ENCODE data around the gene COMMD10.
A peak's percentile ranks its signal among the peaks of the same experiment; 100 is the strongest.
"Not testable (repeated sequence)": the region's sequence is repeated elsewhere in the genome, so short reads cannot be mapped to it uniquely, and the experiment has no call there.

COMMD10 gene

DNA sequence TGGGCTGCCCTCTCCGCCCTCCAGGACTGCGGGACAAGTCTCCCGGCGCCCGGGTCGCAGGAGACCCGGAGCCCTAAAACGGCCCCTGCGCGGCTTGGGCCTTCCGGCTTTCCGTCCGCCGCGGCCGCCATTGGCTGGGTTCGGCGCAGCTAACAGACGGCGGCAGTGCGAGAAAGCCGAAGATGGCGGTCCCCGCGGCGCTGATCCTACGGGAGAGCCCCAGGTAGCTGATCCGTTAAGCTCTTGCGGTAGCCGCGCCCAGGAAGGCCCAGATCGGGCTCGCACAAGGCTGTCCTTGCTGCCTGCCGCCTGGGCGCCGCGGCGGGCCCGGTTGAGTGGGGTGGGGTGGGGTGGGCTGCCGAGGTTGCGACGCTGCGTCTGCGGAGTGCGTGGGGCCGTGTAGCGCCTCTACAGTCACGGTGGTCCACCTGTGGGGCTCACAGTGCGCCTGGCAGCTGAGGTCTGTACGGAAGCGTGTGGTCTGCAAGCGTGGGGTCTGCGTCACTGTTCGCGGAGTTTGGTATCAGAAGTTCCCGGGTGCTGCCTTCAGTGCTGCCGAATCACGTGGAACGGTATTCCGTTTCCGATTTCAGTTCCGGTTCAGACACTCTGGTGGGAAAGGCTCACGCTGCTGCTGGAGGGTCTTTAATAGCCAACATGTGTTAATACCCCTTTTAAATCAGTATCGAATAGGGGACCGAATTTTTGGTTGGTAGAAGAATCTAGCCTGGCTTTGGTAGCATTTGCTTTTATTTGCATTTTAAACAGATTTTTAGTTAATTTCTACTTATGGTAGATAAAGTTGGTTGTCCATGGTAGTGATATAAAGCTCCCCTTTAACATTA is at the start of gene COMMD10:
COMMD10 (plus strand) TSS at position 155 of the 845 bp plus-strand sequence.
- DNase-seq, result peak; percentile 81 to 88

DNA sequence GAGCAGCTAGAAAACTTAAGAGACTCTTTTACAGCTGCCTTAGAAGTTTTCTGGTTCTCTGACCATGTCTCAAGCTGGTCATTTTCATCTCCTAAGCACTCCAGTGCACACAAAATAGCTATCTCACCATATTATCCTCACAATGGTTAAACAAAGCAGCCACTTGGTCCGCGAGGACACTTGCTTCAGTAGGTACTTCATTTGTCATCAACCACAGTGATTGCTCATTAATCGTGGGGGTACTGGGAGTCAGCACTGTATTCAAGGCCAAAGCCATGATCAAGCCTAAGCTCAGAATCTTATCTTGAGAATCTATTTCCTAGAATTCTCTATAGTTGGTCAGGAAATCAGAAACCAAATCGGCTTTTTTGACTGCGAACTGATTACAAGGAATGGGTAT is 49.7 kb upstream of the COMMD10 start:
- DNase-seq, result no peak

DNA sequence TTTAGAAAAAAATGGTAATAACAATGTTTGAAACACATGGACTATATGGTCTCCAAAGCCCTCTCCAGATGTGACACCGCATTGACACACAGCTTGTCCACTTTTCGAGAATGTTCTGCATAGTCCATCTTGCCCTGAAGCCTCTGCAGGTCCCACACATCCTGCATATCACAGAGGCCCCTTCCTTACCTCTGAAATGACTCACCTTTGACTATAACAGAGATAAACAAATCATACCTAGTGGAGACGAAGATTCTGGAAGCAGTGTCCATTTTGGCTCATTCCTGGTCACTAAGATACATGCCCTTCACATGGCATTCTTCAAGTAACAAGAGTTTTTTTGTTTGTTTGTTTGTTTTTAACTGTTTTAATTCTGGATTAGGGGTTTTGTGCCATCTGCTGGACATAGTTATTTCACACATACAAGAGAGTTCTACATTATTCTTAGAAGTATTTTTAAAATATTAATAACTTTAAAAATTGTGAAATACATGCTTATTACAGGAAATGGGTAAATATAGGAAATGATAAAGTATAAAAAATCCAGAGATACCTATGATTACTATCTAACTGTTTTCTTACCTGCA is 47.5 kb upstream of the COMMD10 start:
- no peak for DNase-seq

DNA sequence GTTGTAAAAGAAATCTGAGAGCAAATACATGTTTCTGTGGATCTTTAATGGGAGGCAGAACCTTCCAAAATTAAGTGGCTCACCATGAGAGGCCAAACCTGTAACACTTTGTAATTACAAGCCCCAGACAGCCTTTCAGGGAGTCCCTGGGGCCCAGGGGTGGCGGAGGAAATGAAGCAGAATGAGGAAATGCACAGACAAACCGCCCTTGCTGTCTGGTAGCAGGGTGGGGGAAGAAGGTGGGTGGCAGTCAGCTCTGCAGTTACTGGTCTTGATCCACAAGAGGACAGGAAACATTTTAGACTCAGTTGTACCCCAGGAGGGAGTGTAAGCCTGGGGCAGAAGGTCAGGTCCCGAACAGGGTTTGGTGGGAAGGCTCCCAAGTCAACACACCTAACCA is 46.0 kb upstream of the COMMD10 start:
- peak in 1 of 2 donors; percentile 54 for DNase-seq

DNA sequence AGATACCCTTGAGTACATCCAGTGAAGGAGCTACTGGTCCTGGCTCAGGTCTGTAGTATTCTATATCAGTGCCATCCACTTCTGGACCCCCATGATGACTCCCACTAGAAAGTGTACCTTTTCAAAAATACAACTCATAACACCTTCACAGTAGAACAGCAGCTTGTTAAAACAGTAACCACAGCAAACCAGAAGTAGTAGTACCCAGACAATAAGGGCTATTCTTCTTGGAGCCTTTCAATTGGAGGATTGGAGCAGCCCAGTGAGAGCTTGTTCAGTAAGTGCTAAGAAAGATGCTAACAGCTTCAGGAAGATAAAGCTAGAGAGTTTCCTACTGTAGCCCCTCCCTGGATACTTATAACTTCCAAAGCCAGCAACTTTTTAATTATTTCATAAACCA is 42.5 kb upstream of the COMMD10 start:
- DNase-seq, result no peak

DNA sequence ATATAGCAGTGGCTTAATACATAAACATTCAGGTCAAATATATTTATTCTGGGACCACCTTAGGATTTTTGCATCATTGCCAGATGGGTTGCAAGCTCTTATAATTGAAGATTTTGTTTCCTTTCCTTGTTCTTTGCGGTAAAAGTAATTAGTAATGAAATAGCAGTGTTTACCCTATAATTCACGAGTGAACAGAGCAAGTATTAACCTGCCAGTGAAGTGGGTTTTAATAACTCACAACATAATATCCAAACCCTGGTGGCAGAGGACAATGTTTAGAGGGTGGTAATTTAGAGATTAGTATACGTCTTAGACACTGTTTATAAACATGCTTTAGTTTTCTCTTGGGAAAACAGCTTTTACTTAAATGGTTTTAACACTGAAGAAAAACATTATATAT is 40.8 kb upstream of the COMMD10 start:
- DNase-seq, result no peak

DNA sequence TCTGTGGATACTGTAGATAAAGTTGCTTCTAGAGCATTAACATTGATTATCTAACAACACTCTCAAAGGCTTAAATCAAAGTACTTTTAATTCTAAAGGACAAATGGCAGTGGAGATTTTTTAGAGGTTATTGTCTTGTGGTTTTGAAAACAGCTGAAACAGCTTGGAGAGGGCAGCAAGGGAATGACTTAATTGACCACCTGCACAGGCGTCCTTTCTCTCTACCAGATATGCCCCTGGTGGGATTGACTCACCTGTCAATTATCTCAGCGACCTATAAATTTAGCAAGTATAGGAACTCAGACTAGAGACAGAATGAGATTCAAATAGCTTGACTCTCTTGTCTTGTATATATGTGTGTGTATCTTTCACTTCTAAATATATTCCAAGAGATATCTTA is 39.0 kb upstream of the COMMD10 start:
- DNase-seq, result no peak

DNA sequence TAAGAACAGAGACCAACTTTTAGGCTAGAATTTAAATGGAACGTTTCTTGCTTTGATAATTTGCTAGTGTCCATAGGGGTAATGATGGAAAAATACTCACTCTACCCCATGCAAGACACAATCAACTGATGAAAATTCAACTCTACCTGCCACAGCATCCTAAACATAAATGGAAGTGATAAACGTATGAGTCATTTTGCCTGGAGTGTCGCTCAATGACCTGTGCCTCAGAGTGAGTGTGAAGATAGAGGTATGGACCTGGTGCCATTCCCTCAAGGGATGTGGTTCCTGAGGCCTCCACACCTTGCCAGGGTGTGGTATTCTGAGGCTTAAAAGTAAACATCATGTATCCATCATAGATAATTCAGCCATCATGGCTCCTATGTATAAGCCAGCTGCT is 38.6 kb upstream of the COMMD10 start:
- no peak for DNase-seq

DNA sequence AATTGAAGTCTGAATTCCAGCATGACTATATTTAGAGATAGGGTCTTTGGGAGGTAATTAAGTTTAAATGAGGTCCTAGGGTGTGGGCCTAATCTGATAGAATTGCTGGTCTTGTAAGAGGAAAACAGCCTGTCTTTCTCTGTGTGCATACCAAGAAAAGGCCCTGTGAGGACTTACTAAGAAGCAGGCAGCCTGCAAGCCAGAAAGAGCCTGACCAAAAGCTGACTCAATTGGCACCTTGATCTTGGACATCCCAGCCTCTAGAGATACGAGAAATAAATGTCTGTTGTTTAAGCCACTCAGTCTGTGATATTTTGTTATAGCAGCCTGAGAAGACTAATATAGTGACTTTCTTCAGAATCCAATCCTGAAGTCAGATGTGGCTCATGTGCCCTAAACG is 38.0 kb upstream of the COMMD10 start:
- no peak for DNase-seq

DNA sequence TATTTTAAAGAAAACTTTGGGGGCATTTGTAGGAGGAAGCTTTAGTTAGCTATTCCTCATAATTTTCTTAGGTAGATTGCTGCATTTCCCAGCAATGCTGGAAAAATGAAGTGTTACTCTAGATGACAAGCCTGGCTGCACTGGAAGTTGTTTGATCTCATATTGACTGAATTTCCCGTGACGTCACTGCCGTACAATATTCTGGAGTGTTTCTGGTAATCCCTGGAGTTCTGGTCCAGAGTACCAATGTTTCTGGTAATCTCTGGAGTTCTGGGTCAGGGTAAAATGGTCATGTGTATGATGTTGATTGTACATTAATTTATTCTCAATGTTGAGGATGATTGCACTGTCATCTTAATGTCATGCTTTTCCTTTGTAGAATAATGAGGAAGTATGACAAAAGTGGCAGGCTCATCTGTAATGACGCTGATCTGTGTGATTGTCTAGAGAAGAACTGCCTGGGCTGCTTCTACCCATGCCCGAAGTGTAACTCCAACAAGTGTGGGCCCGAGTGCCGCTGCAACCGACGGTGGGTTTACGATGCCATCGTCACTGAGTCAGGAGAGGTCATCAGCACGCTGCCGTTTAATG is 26.4 kb upstream of the COMMD10 start:
- no peak for DNase-seq

DNA sequence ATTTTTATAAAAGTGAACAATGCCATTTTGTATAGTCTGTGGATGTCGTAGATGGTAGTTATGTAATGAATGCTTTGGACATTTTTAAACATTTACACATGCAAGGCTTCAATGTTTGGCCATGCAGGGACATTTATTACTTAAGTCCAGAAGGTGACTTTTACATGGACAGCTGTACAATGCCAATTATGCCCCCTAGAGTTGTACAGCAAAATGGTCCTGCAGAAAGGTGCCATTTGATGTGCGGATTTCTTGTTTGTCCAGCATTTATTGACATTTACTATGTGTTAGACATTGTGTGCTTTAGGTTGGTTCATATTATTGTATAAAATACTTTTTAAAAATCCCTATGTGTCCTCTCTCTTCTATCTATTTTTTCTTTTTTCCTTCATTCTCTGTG is 22.5 kb upstream of the COMMD10 start:
- DNase-seq, result no peak

DNA sequence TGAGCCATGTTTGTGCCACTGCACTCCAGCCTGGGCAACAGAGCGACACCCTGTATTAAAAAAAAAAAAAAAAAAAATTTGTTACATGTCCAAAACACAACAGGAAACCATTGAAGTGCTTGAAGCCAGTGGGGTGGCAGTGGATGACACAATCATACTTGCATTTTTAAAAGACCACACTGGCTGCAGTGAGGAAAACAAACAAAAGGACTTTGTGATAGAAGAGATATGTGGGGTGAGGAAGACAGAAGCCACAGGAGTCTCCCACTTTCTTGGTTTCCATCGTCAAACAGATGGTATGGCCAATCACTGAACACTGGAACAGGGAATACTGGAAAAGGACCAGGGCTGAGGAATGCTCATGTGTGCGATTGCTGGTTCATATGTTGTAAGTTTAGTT is 20.9 kb upstream of the COMMD10 start:
- no peak for DNase-seq

DNA sequence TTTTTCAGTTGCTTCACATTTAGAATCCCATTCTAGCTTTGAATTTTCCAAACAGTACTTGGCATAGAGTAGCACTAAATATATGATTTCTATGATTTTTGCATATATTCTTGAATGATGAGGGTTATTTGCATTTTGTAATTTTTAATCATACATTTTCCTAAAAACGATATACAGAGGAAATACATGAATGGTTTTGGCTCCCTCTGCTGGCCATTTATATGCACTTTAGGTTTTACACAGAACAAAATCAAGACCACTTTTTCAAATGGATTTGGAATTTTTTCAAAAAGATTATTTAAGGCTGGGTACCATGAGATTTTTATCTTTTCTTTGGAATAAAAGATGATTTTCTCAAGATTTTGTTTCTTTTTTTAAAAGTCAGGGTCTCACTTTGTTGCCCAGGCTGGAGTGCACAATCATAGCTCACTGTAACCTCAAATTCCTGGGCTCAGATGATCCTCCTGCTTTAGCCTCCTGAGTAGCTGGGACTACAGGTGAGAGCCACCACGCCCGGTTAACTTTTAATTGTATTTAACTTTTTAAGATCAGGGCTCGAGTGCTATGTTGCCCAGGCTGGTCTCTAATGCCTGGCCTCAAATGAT is 16.7 kb upstream of the COMMD10 start:
- peak in 1 of 2 donors; percentile 53 for DNase-seq

DNA sequence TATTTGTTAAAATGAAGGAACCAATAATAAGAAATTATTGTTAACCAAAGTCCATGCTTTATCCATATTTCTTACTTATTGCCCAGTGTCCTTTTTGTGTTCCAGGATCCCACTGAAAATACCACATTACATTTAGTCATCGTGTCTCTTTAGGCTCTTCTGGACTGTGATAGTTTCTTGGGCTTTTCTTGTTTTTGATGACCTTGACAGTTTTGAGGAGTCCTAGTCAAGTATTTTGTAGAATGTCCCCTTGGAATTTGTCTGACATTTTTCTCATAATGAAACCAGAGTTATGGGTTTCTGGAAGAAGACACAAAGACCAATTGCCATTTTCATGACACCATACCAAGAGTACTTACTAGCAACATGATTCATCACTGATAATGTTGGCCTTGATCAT is 13.6 kb upstream of the COMMD10 start:
- no peak for DNase-seq

DNA sequence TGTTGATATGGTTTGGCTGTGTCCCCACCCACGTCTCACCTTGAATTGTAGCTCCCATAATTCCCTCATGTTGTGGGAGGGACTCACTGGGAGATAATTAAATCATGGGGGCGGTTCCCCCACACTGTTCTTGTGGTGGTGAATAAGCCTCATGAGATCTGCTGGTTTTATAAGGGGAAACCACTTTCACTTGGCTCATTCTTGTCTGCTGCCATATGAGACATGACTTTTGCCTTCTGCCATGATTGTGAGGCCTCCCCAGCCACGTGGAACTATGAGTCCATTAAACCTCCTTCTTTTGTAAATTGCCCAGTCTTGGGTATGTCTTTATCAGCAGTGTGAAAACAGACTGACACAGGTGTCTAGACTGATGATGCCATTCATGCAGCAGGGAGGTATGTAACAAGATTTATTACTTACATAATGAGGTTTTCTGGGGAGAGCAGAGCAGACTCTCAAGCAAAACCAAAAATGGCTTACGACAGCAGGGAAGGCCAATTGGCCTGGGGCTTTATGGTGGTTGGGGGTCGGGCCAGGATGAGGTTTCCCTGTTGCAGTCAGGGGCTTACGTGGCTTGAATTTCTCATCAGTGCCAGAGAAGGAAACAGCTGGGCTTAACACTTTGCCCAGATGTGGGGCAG is 9.5 kb upstream of the COMMD10 start:
- no peak for DNase-seq

DNA sequence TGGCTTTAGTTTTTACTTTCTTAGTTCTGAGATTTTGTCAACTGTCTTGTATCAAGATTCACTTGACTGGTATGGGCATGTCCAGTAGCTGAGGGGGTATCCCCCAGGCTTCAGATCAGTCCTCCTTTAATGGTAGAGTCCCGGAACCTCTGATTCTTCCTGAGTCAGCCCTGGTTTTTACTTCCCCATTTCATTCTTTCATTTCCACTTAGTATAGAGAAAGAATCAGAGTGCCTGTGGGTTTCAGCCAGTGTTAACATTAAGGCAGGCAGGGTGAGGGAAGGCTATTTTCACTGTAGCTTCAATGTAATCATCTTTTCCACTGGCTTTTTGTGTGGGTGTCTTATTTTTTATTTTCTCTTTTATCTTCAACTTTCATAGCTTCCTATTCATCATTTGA is 8.3 kb upstream of the COMMD10 start:
- DNase-seq, result peak in 1 of 2 donors; percentile 13

DNA sequence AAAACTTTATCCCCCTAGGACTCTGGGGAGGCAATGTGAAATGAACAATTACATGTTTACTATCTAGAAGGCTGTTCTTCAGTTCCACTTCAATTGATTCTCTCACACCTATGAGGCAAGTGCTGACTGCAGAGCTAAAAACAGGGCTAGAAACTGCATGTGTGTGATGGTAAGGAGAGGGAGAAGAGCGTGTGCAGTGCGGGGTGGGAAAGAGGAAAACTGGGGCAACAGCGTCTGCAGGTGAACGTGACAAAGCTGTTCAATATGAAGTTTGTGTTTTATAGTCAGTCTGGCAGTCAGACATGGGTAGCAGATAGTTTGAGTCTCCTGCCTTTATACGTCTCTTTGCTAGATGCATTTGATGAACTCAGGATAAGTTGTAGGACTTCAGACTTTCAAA is 6.6 kb upstream of the COMMD10 start:
- no peak for DNase-seq

DNA sequence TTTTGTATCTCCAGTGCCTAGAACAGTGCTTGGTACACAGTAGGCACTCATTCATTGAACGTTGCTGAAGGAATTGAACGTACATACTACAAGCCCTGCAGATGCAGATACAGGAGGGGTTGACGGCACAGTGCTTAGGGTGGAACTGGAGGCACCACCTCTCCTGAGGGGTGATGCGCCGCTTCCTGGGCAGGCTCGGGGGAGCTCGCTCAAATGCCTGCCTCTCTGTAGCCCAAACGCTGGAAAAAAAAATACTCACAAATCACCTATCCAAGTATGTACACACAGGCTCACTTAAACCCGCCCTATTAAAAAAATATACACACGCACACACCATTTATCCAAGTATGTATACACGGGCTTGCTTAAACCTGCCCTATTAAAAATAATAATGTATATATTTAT is 536 bp upstream of the COMMD10 start:
- peak; percentile 19 to 20 for DNase-seq

DNA sequence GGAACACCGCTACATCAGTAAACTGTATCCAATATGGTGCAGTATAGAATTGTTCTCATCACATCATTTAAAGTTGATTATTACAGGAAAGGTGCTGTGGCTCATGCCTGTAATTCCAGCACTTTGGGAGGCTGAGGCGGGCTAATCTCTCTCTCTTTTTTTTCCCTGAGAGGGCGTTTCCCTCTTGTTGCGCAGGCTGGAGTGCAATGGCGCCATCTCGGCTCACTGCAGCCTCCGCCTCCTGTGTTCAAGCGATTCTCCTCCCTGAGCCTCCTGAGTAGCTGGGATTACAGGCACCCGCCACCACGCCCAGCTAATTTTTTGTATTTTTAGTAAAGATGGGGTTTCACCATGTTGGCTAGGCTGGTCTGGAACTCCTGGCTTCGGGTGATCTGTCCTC is 1.5 kb downstream of the COMMD10 start:
- not testable (repeated sequence) for DNase-seq

DNA sequence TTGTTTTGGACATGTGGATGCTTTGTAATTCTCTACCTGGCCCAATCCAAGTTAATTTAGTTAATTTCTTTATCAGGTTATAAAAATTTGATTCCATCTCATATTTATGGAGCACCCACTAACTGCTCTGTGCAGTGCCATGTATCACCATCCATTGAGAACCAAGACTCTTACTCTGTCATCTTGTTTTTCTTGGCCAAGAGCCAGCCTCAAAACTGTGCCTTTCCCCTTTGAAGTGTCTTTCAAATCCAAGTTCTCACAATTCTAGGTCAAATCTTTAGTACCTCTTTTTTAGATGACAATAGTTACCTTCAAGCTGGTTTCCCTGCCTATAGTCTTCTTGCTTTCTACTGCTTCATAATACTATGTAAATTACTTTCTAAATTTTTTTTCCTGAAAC is 3.2 kb downstream of the COMMD10 start:
- DNase-seq, result no peak

DNA sequence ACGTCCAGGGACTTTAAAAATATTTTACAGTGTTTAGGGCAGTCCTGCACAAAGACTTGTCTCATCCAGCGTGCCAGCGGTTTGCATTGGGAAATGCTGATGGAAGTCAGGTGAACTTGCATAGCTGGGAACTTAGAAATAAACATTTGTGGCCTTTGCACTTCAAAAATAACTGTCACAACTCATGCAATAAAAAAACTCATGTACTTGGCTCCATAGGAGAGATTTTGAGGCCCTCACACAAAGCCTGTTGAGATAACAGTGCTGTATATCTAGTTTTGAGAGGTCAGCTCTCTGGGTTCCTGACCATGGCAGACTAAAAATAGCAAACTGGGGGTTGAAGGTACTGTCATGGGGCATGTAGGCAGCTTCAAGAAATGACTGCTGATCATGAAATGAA is 5.5 kb downstream of the COMMD10 start:
- no peak for DNase-seq

DNA sequence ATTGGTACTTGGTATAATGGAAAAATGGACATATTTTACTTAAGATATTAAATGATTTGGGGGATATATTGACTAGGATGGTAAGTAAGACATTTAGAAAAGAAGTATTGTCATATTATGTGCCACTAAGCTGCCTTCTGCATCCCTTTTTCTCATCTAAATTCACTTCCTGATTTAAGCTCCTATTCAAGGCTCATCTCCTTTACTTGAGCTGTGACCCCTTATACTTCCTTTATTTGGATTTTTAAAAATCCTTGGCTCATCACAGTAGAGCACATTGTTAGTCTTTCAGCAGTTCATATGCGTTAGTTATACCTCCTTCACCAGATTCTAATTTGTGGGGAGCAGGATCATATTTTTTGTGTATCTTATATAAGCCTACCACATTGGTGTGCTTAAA is 6.6 kb downstream of the COMMD10 start:
- no peak for DNase-seq

DNA sequence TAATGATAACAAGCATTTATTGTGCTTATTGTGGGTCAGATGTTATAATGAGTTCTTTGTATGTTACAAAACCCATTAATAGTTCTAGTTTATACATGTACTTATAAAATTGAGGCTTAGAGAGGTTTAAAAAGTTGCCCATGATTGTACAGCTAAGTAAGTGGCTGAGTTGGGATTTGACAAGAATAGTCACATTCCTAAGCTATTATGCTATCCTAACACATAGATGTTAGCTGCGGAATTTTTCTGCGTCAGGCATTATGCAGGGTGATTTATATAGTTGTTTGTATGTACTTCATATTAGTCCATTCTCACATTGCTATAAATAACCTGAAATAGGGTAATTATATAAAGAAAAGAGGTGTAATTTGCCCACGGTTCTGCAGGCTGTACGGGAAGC is 12.5 kb downstream of the COMMD10 start:
- no peak for DNase-seq
